Activated CD8-positive, alpha-beta T cell treated with anti-CD3 and anti-CD28 coated beads for 36 hours (primary cell): Measurements from ENCODE around the gene FPR3. TPM values are rescaled to one million over a fixed set of nuclear protein-coding genes. Genes with fewer than 3 reads are reported as not detected.

Experiments
- ATAC-seq: fragments of 200-7000 bp; cut with Tn5 transposase; one replicate; pipeline ENCODE4 v1.10.0; 2021; ENCODE audit warnings: mild to moderate bottlenecking, moderate library complexity
- CTCF ChIA-PET: fragments of 350-600 bp; sonication (Branson Sonifier 250); formaldehyde crosslinking; loops from one replicate; lab custom pipeline; 2021; ENCODE audit warnings: antibody characterized with exemption; lab: Charles Lee
- POLR2A ChIA-PET: fragments of 350-600 bp; sonication (Branson Sonifier 250); formaldehyde crosslinking; loops from one replicate; lab custom pipeline; 2021; ENCODE audit warnings: antibody characterized with exemption; lab: Charles Lee
- DNase-seq: peaks from one replicate; pipeline ENCODE4 v3.0.0-alpha.2; 2020
- H3K27ac Mint-ChIP-seq: one replicate; pipeline ENCODE4 v1.8.0; 2021; ENCODE audit warnings: mild to moderate bottlenecking, mixed read lengths
- H3K27me3 Mint-ChIP-seq: one replicate; pipeline ENCODE4 v1.8.0; 2021; ENCODE audit warnings: mixed read lengths
- H3K36me3 Mint-ChIP-seq: one replicate; pipeline ENCODE4 v1.8.0; 2021; ENCODE audit warnings: low read depth, mixed read lengths
- H3K4me1 Mint-ChIP-seq: one replicate; pipeline ENCODE4 v1.8.0; 2021; ENCODE audit warnings: low read depth, mixed read lengths
- H3K4me3 Mint-ChIP-seq: one replicate; pipeline ENCODE4 v1.8.0; 2021; ENCODE audit warnings: mild to moderate bottlenecking, moderate library complexity, mixed read lengths
- H3K9me3 Mint-ChIP-seq: one replicate; pipeline ENCODE4 v1.8.0; 2021; ENCODE audit warnings: mixed read lengths
- CTCF ChIP-seq: fragments of 200-600 bp; IDR thresholded peaks from one replicate; pipeline ENCODE4 v1.8.0; 2022; ENCODE audit warnings: antibody characterized with exemption, mild to moderate bottlenecking
- intact Hi-C: fragments of 100-400 bp; cut with micrococcal nuclease; formaldehyde crosslinking; loops from one replicate; pipeline ENCODE4 v1.10.0; 2022
- total RNA-seq, 2 experiments: library from RNA; stranded (reverse); gene quantifications; one replicate each; pipeline ENCODE4 v1.2.3, GENCODE V29; 2021

Gene FPR3
- total RNA-seq, 2 experiments from 2014 or later = not detected

- Mint-ChIP-seq H3K4me3 (no peak overlapping the region), H3K9me3 (peaks cover 12% of the 10 kb centered on the region), H3K27ac (no peak overlapping the region), H3K27me3 (no peaks in the 10 kb centered on the region), H3K4me1 (no peaks in the 10 kb centered on the region), H3K36me3 (no peaks in the 10 kb centered on the region)
- CTCF ChIA-PET = no interaction called here
- DNase-seq (no peak), ATAC-seq (no peak)
- TF ChIP-seq CTCF = no peak
- POLR2A ChIA-PET = no interaction called here
- intact Hi-C loops = no loop called here
Observed at GRCh38 chr19:51807111-51807701, 12.2 kb downstream of the FPR3 start.

DNA sequence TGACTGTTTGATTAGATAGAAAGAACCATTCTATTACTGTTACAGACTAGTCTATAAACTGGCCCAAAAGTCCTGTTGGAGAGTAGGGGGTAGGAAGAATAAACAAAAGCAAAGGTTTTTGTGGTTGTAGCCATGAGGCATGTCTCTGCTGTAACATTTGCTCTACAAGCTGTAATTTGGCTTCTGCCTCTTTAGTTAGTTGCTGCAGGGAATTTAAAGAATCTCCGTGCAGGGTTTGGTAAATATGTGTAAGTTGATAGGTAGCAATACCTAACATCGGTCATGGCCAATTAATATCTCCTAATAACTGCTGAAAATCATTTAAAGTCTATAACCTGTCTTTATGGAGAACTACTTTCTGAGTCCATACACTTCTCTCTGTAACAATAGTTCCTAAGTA lies 13.0 kb downstream of the FPR3 start:
- CTCF ChIA-PET = no interaction called here
- intact Hi-C loops = no loop called here

GRCh38 chr19:51808333-51808986 lies 13.5 kb downstream of the FPR3 start:
- no peak for TF ChIP-seq CTCF
- H3K27me3 Mint-ChIP-seq = no peaks in the 10 kb centered on the region
- no peak for DNase-seq
- no peaks in the 10 kb centered on the region for H3K4me1 Mint-ChIP-seq
- H3K36me3 Mint-ChIP-seq = no peaks in the 10 kb centered on the region
- CTCF ChIA-PET = interaction anchor here (1.2 kb wide), 1 partner anchor 31 kb away, joined by 3 read pairs; no protein-coding TSS in a partner anchor
- H3K4me3 Mint-ChIP-seq = no peak overlapping the region
- POLR2A ChIA-PET = no interaction called here
- no peak overlapping the region for H3K27ac Mint-ChIP-seq
- intact Hi-C loops = no loop called here
- no peak for ATAC-seq
- H3K9me3 Mint-ChIP-seq = peaks cover 12% of the 10 kb centered on the region

More for the DNA sequence above, 13.0 kb downstream of the FPR3 start:
- H3K9me3 Mint-ChIP-seq = peaks cover 16% of the 10 kb centered on the region
- POLR2A ChIA-PET = no interaction called here
- no peaks in the 10 kb centered on the region for H3K4me1 Mint-ChIP-seq
- no peak overlapping the region for H3K27ac Mint-ChIP-seq
- H3K4me3 Mint-ChIP-seq = no peak overlapping the region
- H3K36me3 Mint-ChIP-seq = no peaks in the 10 kb centered on the region
- H3K27me3 Mint-ChIP-seq = no peaks in the 10 kb centered on the region
- DNase-seq (no peak), ATAC-seq (no peak)
- TF ChIP-seq CTCF = no peak

DNA sequence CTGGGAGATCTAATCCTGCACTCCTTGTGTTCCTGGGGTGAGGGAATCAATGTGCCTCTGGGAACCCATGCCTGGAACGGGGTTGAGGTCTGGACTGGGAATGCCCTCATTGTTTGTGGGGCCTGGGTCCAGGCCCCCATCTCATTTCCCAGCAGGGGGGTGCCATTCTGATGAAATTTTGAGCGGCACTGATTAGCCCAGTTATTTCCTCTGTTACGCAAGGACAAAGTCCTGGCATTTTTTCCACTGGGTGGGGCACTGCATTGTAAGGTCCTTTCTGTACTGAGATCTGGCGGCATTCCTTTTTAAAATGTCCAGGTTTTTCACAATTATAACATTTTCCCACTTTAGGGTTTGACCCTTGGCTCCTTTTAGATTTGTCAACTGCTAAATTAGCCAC lies 14.8 kb downstream of the FPR3 start:
- Mint-ChIP-seq H3K9me3 (peaks cover 16% of the 10 kb centered on the region), H3K4me3 (no peak overlapping the region), H3K4me1 (no peaks in the 10 kb centered on the region), H3K27me3 (no peaks in the 10 kb centered on the region), H3K36me3 (no peaks in the 10 kb centered on the region), H3K27ac (no peak overlapping the region)
- no peak for DNase-seq
- TF ChIP-seq CTCF = no peak
- ChIA-PET CTCF (interaction anchor here (1.2 kb wide), 1 partner anchor 32 kb away, joined by 3 read pairs; no protein-coding TSS in a partner anchor), POLR2A (no interaction called here)
- intact Hi-C loops = no loop called here
- ATAC-seq = no peak

DNA sequence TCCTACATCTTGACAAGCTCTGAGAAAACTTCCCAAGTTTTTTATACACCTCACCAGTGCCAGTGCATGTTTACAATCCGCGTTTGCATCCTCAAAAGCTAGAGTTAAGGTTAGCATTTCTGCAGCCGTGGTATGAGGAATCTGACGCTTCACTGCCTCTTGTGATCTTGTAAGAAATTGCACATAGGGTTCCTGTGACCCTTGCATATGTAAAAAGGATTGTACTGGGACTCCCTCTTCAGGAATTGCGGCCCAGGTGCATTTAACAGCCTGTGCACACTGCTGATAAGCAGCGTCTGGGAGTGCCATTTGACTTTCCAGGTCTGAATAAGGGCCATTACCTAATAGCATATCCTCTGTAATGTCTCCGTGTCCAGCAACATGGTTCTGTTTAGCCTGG lies 15.3 kb downstream of the FPR3 start:
- Mint-ChIP-seq H3K27me3 (no peaks in the 10 kb centered on the region), H3K27ac (no peak overlapping the region), H3K4me3 (no peak overlapping the region), H3K4me1 (no peaks in the 10 kb centered on the region), H3K9me3 (peaks cover 16% of the 10 kb centered on the region), H3K36me3 (no peaks in the 10 kb centered on the region)
- ATAC-seq = no peak
- TF ChIP-seq CTCF = no peak
- DNase-seq = no peak
- intact Hi-C loops = no loop called here
- POLR2A ChIA-PET = no interaction called here
- CTCF ChIA-PET = no interaction called here
